MM.1S (cell line): Measurements from ENCODE around the gene PTPRR.

ENCODE experiments used
- DNase-seq: peaks from one replicate; pipeline ENCODE4 v3.0.0-alpha.2; 2015
- H2AFZ ChIP-seq: fragments of 300-600 bp; sonication (generic); 2 replicates; pipeline ENCODE4 v1.6.0; 2016; ENCODE audit warnings: antibody characterized with exemption, low read length
- H3F3A ChIP-seq: fragments of 300-600 bp; sonication (generic); 2 replicates; pipeline ENCODE4 v1.6.1; 2016; ENCODE audit warnings: mild to moderate bottlenecking, antibody characterized with exemption, low read length, moderate library complexity, mixed read lengths; ENCODE audit not compliant: insufficient read depth
- H3K27ac ChIP-seq: fragments of 300-600 bp; sonication (generic); 2 replicates; pipeline ENCODE4 v1.5.1; 2016; ENCODE audit warnings: mild to moderate bottlenecking, low read length
- H3K27me3 ChIP-seq: fragments of 300-600 bp; sonication (generic); replicated peaks from 2 replicates; pipeline ENCODE4 v1.6.0; 2016; ENCODE audit warnings: low read length; ENCODE audit not compliant: insufficient read depth
- H3K36me3 ChIP-seq: fragments of 300-600 bp; sonication (generic); replicated peaks from 2 replicates; pipeline ENCODE4 v1.6.1; 2016; ENCODE audit warnings: mild to moderate bottlenecking, low read length, mixed read lengths; ENCODE audit not compliant: insufficient read depth
- H3K4me1 ChIP-seq: fragments of 300-600 bp; sonication (generic); 2 replicates; pipeline ENCODE4 v1.6.1; 2016; ENCODE audit warnings: low read length, mixed read lengths
- H3K4me2 ChIP-seq: fragments of 300-600 bp; sonication (generic); 2 replicates; pipeline ENCODE4 v1.6.0; 2016; ENCODE audit warnings: low read depth, low read length
- H3K4me3 ChIP-seq: fragments of 300-600 bp; sonication (generic); 2 replicates; pipeline ENCODE4 v1.5.1; 2016; ENCODE audit warnings: low read length, mixed read lengths
- H3K79me2 ChIP-seq: fragments of 300-600 bp; sonication (generic); 2 replicates; pipeline ENCODE4 v1.6.1; 2016; ENCODE audit warnings: mixed run types, low read length, mixed read lengths
- H3K9ac ChIP-seq: fragments of 300-600 bp; sonication (generic); 2 replicates; pipeline ENCODE4 v1.6.1; 2016; ENCODE audit warnings: low read length, mixed read lengths
- H3K9me2 ChIP-seq: fragments of 300-600 bp; sonication (generic); replicated peaks from 2 replicates; pipeline ENCODE4 v1.6.1; 2016; ENCODE audit warnings: mild to moderate bottlenecking, low read length, mixed read lengths; ENCODE audit not compliant: insufficient read depth
- H3K9me3 ChIP-seq: fragments of 300-600 bp; sonication (generic); replicated peaks from 2 replicates; pipeline ENCODE4 v1.6.1; 2016; ENCODE audit warnings: mild to moderate bottlenecking, low read length, mixed read lengths; ENCODE audit not compliant: insufficient read depth
- H4K20me1 ChIP-seq: fragments of 300-600 bp; sonication (generic); 2 replicates; pipeline ENCODE4 v1.6.1; 2016; ENCODE audit warnings: mild to moderate bottlenecking, low read length, moderate library complexity, mixed read lengths; ENCODE audit not compliant: insufficient read depth
- EZH2 ChIP-seq: fragments of 300-600 bp; sonication (generic); optimal IDR thresholded peaks from 2 replicates; pipeline ENCODE3; 2017; ENCODE audit warnings: low read depth, mild to moderate bottlenecking, antibody characterized with exemption, low read length, mixed read lengths
- EZH2phosphoT487 ChIP-seq: fragments of 300-600 bp; sonication (generic); IDR thresholded peaks from 2 replicates; pipeline ENCODE4 v1.6.1; 2018; ENCODE audit warnings: antibody characterized with exemption, low read length
- TF ChIP-seq, protein P1 (sequence below): fragments of 300-600 bp; sonication (generic); IDR thresholded peaks from 2 replicates; pipeline ENCODE4 v1.5.1; 2016; ENCODE audit warnings: antibody characterized with exemption, low read length, mixed read lengths

The PTPRR gene

DNA sequence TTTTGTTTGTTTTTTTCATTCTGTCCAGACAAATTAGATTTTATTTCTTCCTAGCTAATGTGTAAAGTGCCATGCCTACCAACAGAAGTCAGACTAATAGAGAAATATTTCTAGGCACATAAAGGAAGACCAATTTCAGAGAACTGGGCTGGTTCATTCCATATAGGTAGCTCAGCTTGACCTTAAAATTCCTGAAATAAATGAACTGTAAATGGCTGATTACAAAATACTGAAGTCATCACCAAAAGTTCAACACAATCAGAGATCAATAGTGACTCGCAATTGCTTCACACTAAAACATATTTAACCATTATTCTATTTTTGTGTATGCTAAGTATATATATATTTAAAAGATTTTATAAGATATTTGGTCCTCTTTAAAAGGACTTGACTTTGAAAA, 317.5 kb downstream of the PTPRR start:
- no peaks in the 10 kb centered on the region for H4K20me1 ChIP-seq
- no peak overlapping the region for H3K4me2 ChIP-seq
- TF ChIP-seq EZH2phosphoT487 (no peak), EZH2 (no peak)
- TF ChIP-seq, protein P1, sequence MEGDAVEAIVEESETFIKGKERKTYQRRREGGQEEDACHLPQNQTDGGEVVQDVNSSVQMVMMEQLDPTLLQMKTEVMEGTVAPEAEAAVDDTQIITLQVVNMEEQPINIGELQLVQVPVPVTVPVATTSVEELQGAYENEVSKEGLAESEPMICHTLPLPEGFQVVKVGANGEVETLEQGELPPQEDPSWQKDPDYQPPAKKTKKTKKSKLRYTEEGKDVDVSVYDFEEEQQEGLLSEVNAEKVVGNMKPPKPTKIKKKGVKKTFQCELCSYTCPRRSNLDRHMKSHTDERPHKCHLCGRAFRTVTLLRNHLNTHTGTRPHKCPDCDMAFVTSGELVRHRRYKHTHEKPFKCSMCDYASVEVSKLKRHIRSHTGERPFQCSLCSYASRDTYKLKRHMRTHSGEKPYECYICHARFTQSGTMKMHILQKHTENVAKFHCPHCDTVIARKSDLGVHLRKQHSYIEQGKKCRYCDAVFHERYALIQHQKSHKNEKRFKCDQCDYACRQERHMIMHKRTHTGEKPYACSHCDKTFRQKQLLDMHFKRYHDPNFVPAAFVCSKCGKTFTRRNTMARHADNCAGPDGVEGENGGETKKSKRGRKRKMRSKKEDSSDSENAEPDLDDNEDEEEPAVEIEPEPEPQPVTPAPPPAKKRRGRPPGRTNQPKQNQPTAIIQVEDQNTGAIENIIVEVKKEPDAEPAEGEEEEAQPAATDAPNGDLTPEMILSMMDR = no peak
- no peak overlapping the region for H3K4me3 ChIP-seq
- no peaks in the 10 kb centered on the region for H3F3A ChIP-seq
- no peaks in the 10 kb centered on the region for H3K27me3 ChIP-seq
- H3K9me2 ChIP-seq = no peaks in the 10 kb centered on the region
- no peaks in the 10 kb centered on the region for H3K9me3 ChIP-seq
- no peak overlapping the region for H2AFZ ChIP-seq
- DNase-seq = no peak
- no peaks in the 10 kb centered on the region for H3K36me3 ChIP-seq
- H3K4me1 ChIP-seq = no peaks in the 10 kb centered on the region
- H3K27ac ChIP-seq = no peak overlapping the region
- no peak overlapping the region for H3K9ac ChIP-seq
- H3K79me2 ChIP-seq = no peaks in the 10 kb centered on the region

DNA sequence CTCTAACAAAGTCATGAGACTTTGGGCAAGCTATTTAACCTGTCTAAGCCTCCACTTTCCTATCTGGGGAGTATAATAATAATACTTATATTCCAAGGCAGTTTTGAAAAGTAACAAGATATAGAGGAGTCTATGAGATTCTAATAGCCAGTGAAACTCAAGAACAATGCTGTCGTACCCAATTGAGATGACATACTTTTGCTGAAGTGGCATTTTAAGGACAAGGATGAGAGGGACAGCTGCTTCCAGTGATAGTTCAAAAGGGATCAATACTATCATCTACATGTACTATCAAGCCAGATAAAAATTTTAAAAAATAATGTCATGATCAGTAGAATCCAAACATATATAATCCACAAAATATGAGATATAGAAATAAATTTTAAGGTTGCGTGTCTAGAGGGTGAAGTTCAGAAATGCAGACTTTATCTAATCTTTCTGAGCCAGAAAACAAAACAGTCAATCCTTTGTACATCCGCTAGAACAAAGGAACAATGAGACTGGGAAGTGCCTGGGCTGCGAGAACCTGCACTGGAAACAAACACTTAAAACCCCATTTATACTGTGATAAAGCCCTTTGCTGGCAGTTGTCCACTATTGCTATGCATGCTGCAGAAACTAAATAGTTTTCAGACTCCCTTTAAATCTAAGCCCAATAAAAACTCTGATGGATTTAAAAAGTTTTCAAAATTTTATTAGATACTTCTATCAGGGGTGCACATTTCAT, 321.9 kb downstream of the PTPRR start:
- Histone ChIP-seq H3K27ac (no peak overlapping the region), H3K36me3 (no peaks in the 10 kb centered on the region), H3F3A (no peaks in the 10 kb centered on the region), H3K4me3 (no peak overlapping the region), H4K20me1 (no peaks in the 10 kb centered on the region), H3K4me2 (no peak overlapping the region), H3K9me2 (no peaks in the 10 kb centered on the region), H3K9me3 (no peaks in the 10 kb centered on the region), H3K4me1 (no peaks in the 10 kb centered on the region), H3K27me3 (no peaks in the 10 kb centered on the region), H3K9ac (no peak overlapping the region), H3K79me2 (no peaks in the 10 kb centered on the region), H2AFZ (no peak overlapping the region)
- TF ChIP-seq, protein P1 = no peak
- TF ChIP-seq EZH2 (no peak), EZH2phosphoT487 (no peak)
- DNase-seq = no peak

DNA sequence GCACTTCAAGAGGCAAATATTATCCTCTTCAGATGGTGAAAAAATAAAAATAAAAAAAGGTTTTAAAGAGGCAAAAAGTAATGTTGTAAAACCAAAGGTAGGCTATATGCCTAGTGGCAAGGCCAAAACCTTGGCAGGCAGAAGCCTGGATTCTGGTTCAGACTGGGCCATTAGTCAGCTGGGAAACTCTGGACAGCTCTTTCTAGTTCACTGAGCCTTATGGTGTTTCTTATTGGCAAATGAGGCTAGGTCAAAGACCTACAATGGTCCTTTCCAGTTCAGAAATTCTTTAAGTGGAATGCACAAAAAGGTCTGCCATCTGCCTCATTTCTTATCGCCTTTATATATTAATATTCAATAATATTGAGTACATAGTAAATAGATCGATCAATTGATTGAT, 327.9 kb downstream of the PTPRR start:
- Histone ChIP-seq H3K36me3 (no peaks in the 10 kb centered on the region), H3K27me3 (no peaks in the 10 kb centered on the region), H3K27ac (no peak overlapping the region), H2AFZ (no peak overlapping the region), H3F3A (no peaks in the 10 kb centered on the region), H3K79me2 (no peaks in the 10 kb centered on the region), H3K9me2 (no peaks in the 10 kb centered on the region), H3K4me2 (no peak overlapping the region), H3K4me1 (no peaks in the 10 kb centered on the region), H3K9ac (no peak overlapping the region), H3K4me3 (no peak overlapping the region), H4K20me1 (no peaks in the 10 kb centered on the region), H3K9me3 (no peaks in the 10 kb centered on the region)
- TF ChIP-seq EZH2phosphoT487 (no peak), EZH2 (no peak)
- TF ChIP-seq, protein P1 = no peak
- DNase-seq = no peak
